K562 (cell line): Measurements from ENCODE around the gene BCAS4. TPM values are rescaled to one million over a fixed set of nuclear protein-coding genes. Genes with fewer than 3 reads are reported as not detected.

Experiments
- ATAC-seq: fragments of 200-7000 bp; cut with Tn5 transposase; 3 replicates; pipeline ENCODE4 v1.9.1; 2020; ENCODE audit warnings: moderate library complexity
- BruUV-seq: library from RNA; stranded (reverse); fragments of 400-500 nt; replicated peaks from 2 replicates; lab custom pipeline; 2021; lab: Mats Ljungman, UMichigan
- CTCF ChIA-PET: fragments of 300-600 bp; formaldehyde crosslinking; extraction: SDS; loops from one replicate; lab custom pipeline; 2021; ENCODE audit warnings: low intra/inter-chr PET ratio; lab: Yijun Ruan, JAX
- POLR2A ChIA-PET: fragments of 300-600, 350-650 bp; sonication (Branson Sonifier 250); formaldehyde crosslinking; extraction: SDS; loops from one replicate; lab custom pipeline; 2021; ENCODE audit warnings: antibody characterized with exemption, inconsistent platforms; lab: Yijun Ruan, JAX
- DNase-seq, 4 experiments: peaks; one replicate each; pipeline versions ENCODE4 v3.0.0 to v3.0.0-alpha.2; 2011 to 2018; ENCODE audit warnings: low spot score in 3 of 4, mixed read lengths in 3 of 4; ENCODE audit errors: extremely low read depth in 1 of 4
- FAIRE-seq: peaks from 2 replicates; lab custom pipeline; 2011; peaks lifted over from hg19 to GRCh38; lab: Jason Lieb, UNC
- H2AFZ ChIP-seq: 2 replicates; pipeline ENCODE4 v1.6.0; 2011; ENCODE audit warnings: low read depth, low read length, control low read depth, inconsistent platforms
- H3K27ac ChIP-seq: fragments of 200-600 bp; 3 replicates; pipeline ENCODE4 v1.8.0; 2011; ENCODE audit warnings: low read depth, mild to moderate bottlenecking, control low read depth, inconsistent platforms, low read length, moderate library complexity, mixed read lengths; ENCODE audit errors: extremely low read depth
- H3K27me3 ChIP-seq, 2 experiments: fragments of 300-600 bp in 1 of 2; 2 replicates in 1 of 2; 3 replicates in 1 of 2; pipeline versions ENCODE4 v1.6.0 to v1.8.0; 2011; ENCODE audit warnings: inconsistent platforms in 2 of 2, low read length in 2 of 2, mild to moderate bottlenecking in 1 of 2, mixed read lengths in 1 of 2, moderate library complexity in 1 of 2; ENCODE audit not compliant: control insufficient read depth in 2 of 2, insufficient read depth in 2 of 2
- H3K36me3 ChIP-seq: fragments of 300-600 bp; 3 replicates; pipeline ENCODE4 v1.8.0; 2011; ENCODE audit warnings: mild to moderate bottlenecking, low read length, inconsistent platforms; ENCODE audit not compliant: control insufficient read depth, insufficient read depth
- H3K4me1 ChIP-seq, 2 experiments: fragments of 200-600 bp in 1 of 2; replicated peaks in 1 of 2; 2 replicates in 1 of 2; 3 replicates in 1 of 2; pipeline versions ENCODE4 v1.5.1 to v1.8.0; 2011; ENCODE audit warnings: inconsistent platforms in 2 of 2, low read length in 2 of 2, mild to moderate bottlenecking in 1 of 2, mixed read lengths in 1 of 2, moderate library complexity in 1 of 2; ENCODE audit not compliant: control insufficient read depth in 2 of 2, insufficient read depth in 2 of 2
- H3K4me2 ChIP-seq: 2 replicates; pipeline ENCODE4 v1.6.1; 2011; ENCODE audit warnings: low read length, control low read depth, inconsistent platforms, mixed read lengths; ENCODE audit not compliant: insufficient read depth
- H3K4me3 ChIP-seq: fragments of 200-600 bp; sonication (generic), shearing (Covaris generic); 2 replicates; pipeline ENCODE4 v1.5.1; 2016; ENCODE audit warnings: control low read depth, inconsistent platforms
- H3K79me2 ChIP-seq: fragments of 200-600 bp; 3 replicates; pipeline ENCODE4 v1.8.0; 2011; ENCODE audit warnings: low read length, inconsistent platforms; ENCODE audit not compliant: control insufficient read depth, insufficient read depth
- H3K9ac ChIP-seq, 2 experiments: 2 replicates each; pipeline versions ENCODE4 v1.6.0 to v1.6.1; 2011; ENCODE audit warnings: low read depth in 2 of 2, low read length in 2 of 2, control low read depth in 1 of 2, inconsistent platforms in 1 of 2, mild to moderate bottlenecking in 1 of 2, mixed read lengths in 1 of 2; ENCODE audit not compliant: insufficient read depth in 1 of 2
- H3K9me1 ChIP-seq: one replicate; pipeline ENCODE4 v1.6.0; 2011; ENCODE audit warnings: inconsistent platforms, mild to moderate bottlenecking, low read length, moderate library complexity; ENCODE audit not compliant: control insufficient read depth, insufficient read depth
- H3K9me3 ChIP-seq: replicated peaks from 2 replicates; pipeline ENCODE4 v1.5.1; 2011; ENCODE audit warnings: low read depth, low read length, inconsistent platforms; ENCODE audit not compliant: control insufficient read depth, insufficient read depth
- H4K20me1 ChIP-seq: replicated peaks from 2 replicates; pipeline ENCODE4 v1.6.1; 2011; ENCODE audit warnings: low read length, inconsistent platforms, mixed read lengths; ENCODE audit not compliant: control insufficient read depth, insufficient read depth
- FOXA3 ChIP-seq, 2 experiments: fragments of 450-650 bp in 1 of 2; sonication (generic) in 1 of 2; formaldehyde crosslinking; IDR thresholded peaks in 1 of 2; conservative IDR thresholded peaks in 1 of 2; 2 replicates each; pipeline versions ENCODE4 v1.4.0 to v1.8.0; 2020 to 2022; ENCODE audit warnings: mild to moderate bottlenecking in 2 of 2, missing genetic modification reagents in 1 of 2
- ILK ChIP-seq: fragments of 450-650 bp; IDR thresholded peaks from 2 replicates; pipeline ENCODE4 v1.6.1; 2016; ENCODE audit warnings: missing genetic modification characterization, low read depth, mild to moderate bottlenecking, missing compliant biosample characterization, moderate library complexity, borderline replicate concordance
- PHB2 ChIP-seq: fragments of 450-650 bp; IDR thresholded peaks from 2 replicates; pipeline ENCODE4 v1.6.1; 2017; ENCODE audit warnings: low read depth
- SMAD2 ChIP-seq: fragments of 150-350 bp; IDR thresholded peaks from 2 replicates; pipeline ENCODE4 v1.6.1; 2014; ENCODE audit warnings: low read depth, mild to moderate bottlenecking, low read length
- STAT5B ChIP-seq: fragments of 250-450 bp; sonication (Bioruptor Pico); IDR thresholded peaks from 2 replicates; pipeline ENCODE4 v1.8.0; 2021; ENCODE audit warnings: mild to moderate bottlenecking, inconsistent platforms
- TCF3 ChIP-seq: sonication (generic); formaldehyde crosslinking; IDR thresholded peaks from 2 replicates; pipeline ENCODE4 v1.4.0; 2020; ENCODE audit warnings: mild to moderate bottlenecking, missing genetic modification reagents
- TEAD2 ChIP-seq: fragments of 450-650 bp; IDR thresholded peaks from 2 replicates; pipeline ENCODE4 v1.6.1; 2016; ENCODE audit warnings: missing genetic modification characterization, control low read depth, missing compliant biosample characterization
- ZFP36 ChIP-seq: fragments of 150-350 bp; IDR thresholded peaks from 2 replicates; pipeline ENCODE4 v1.6.1; 2018; ENCODE audit warnings: low read length, low read depth; ENCODE audit not compliant: partially characterized antibody
- ZNF41 ChIP-seq: fragments of 250-450 bp; sonication (Bioruptor Pico); conservative IDR thresholded peaks from 2 replicates; pipeline ENCODE4 v1.4.0; 2020; ENCODE audit warnings: mild to moderate bottlenecking
- WGBS: fragments of 100-300 bp; shearing (Covaris generic); methylation state at CpG from one replicate; pipeline ENCODE4 v1.1.6; 2016; ENCODE audit warnings: low coverage, mixed read lengths; ENCODE audit not compliant: insufficient coverage; ENCODE audit errors: missing lambda C conversion rate; 5-methylcytosine and 5-hydroxymethylcytosine counted together
- in situ Hi-C: fragments of 300-500 bp; cut with MboI; formaldehyde crosslinking; loops from 4 replicates; pipeline ENCODE4 v1.15.0; 2018; ENCODE audit warnings: inconsistent platforms, mixed read lengths
- intact Hi-C: fragments of 100-400 bp; cut with micrococcal nuclease; formaldehyde crosslinking; loops from 2 replicates; pipeline ENCODE4 v1.14.2; 2022
- polyA plus RNA-seq, 8 experiments: library from polyadenylated mRNA; depleted of rRNA in 4 of 8; stranded (reverse) in 5 of 8; unstranded in 3 of 8; fragments of >200 nt; fragmentation: Nextera tagmentation in 2 of 8; fragmentation: Illumina TruSeq in 1 of 8; extraction: Ambion mirVana in 2 of 8; extraction: Trizol in 1 of 8; gene quantifications; 2 replicates each; pipeline versions ENCODE4 v1.2.1 to v1.2.3, GENCODE V29; 2011 to 2014; ENCODE audit warnings: inconsistent platforms in 1 of 8, missing spikeins in 1 of 8
- total RNA-seq, 7 experiments: library from RNA; depleted of rRNA in 6 of 7; stranded (reverse); fragments of >200 nt in 6 of 7; fragmentation: Illumina TruSeq in 2 of 7; extraction: Trizol in 2 of 7; gene quantifications; 2 replicates each; pipeline versions ENCODE4 v1.2.1 to v1.2.3, GENCODE V29; 2011 to 2021; ENCODE audit warnings: low replicate concordance in 1 of 7
- TF ChIP-seq, protein P1 (sequence below), 2 experiments: fragments of 450-650 bp; IDR thresholded peaks; 2 replicates each; pipeline ENCODE4 v1.6.1; 2018; ENCODE audit warnings: mild to moderate bottlenecking in 2 of 2, low read depth in 1 of 2; ENCODE audit not compliant: partially characterized antibody in 2 of 2
- TF ChIP-seq, protein P2 (sequence below): fragments of 450-650 bp; IDR thresholded peaks from 2 replicates; pipeline ENCODE4 v1.6.1; 2017; ENCODE audit warnings: antibody characterized with exemption

Gene BCAS4
- total and polyA plus RNA-seq, 9 of the 15 experiments (the other 6 are each of a cell fraction or from before 2014, with no cell fraction given) = 0.15 to 2.3 (median 0.47) TPM

DNA sequence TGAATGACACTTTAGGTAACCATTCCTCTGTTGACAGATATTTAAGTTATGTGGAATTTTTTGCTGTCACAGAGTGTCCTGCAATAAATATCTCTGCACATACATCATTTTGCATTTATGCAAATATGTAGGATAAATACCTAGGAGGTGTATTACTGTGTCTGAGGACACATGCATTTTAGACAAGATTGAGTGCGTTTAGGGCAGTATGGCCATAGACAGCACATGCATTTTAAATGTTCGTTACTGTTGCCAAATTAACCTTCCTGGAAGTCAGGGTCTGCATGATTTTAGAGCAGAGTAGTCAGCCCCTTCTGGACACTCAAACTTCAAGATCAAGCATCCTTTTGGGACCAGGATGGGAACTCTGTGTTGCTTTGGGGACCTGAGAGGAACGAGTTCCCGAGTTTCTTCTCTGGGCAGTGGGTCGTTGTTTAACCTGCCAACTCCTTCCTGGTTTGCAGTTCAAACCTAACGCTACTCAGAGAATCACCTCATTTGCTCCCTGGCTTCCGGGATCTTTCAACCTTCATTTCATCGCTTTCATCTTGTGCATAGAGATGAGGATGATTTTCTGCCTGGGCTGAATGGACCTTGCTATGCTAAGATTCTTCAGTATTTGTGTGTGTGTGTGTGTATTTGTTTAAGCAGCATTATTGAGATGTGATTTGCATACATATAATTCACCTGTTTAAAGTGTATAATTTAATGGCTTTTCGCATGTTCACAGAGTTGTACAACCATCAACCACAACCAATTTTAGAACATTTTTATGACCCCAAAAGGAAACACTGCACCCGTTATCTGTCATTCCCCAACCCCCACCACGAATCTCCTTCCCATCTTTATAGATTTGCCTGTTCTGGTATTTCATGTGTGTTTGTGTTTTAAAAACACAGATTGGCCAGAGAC, 9.8 kb downstream of the BCAS4 start:
- DNase-seq = no peak
- in situ Hi-C loops (no loop called here), intact Hi-C loops (no loop called here)
- peak overlapping the region; percentile 74 for H2AFZ ChIP-seq
- no peaks in the 10 kb centered on the region for H3K79me2 ChIP-seq
- H3K9me3 ChIP-seq = no peaks in the 10 kb centered on the region
- no peaks in the 10 kb centered on the region for H3K9me1 ChIP-seq
- peaks cover 0 to 8% of the 10 kb centered on the region in 2 experiments; a peak in 4 of 5 replicates for H3K4me1 ChIP-seq
- BruUV-seq = no TSS peak
- ChIA-PET CTCF (no interaction called here), POLR2A (interaction anchor here (0.6 kb wide), 2 partner anchors 50 to 362 kb away, joined by 3 to 4 read pairs; no protein-coding TSS in a partner anchor)
- H3K36me3 ChIP-seq = no peaks in the 10 kb centered on the region
- no peak overlapping the region for H3K4me2 ChIP-seq
- H3K27ac ChIP-seq = no peak overlapping the region
- H3K27me3 ChIP-seq = peaks cover 6 to 19% of the 10 kb centered on the region in 2 experiments; a peak in 3 of 5 replicates
- no peaks in the 10 kb centered on the region; the same call in 1 of the 2 replicates for H4K20me1 ChIP-seq
- no peak for FAIRE-seq
- WGBS = 17% methylated on average over 11 of the region's 11 CpGs
- no peak for ATAC-seq
- H3K4me3 ChIP-seq = no peak overlapping the region
- H3K9ac ChIP-seq = no peak overlapping the region; a peak in 1 of 4 replicates
- TF ChIP-seq SMAD2 = no peak
- no peak for TF ChIP-seq ZFP36
- no peak for TF ChIP-seq FOXA3 (CRISPR knock-in tag; conservative IDR thresholded peaks at IDR 0.05 in 1 of 2, IDR thresholded peaks at IDR 0.05 in 1 of 2)
- TF ChIP-seq, protein P1, sequence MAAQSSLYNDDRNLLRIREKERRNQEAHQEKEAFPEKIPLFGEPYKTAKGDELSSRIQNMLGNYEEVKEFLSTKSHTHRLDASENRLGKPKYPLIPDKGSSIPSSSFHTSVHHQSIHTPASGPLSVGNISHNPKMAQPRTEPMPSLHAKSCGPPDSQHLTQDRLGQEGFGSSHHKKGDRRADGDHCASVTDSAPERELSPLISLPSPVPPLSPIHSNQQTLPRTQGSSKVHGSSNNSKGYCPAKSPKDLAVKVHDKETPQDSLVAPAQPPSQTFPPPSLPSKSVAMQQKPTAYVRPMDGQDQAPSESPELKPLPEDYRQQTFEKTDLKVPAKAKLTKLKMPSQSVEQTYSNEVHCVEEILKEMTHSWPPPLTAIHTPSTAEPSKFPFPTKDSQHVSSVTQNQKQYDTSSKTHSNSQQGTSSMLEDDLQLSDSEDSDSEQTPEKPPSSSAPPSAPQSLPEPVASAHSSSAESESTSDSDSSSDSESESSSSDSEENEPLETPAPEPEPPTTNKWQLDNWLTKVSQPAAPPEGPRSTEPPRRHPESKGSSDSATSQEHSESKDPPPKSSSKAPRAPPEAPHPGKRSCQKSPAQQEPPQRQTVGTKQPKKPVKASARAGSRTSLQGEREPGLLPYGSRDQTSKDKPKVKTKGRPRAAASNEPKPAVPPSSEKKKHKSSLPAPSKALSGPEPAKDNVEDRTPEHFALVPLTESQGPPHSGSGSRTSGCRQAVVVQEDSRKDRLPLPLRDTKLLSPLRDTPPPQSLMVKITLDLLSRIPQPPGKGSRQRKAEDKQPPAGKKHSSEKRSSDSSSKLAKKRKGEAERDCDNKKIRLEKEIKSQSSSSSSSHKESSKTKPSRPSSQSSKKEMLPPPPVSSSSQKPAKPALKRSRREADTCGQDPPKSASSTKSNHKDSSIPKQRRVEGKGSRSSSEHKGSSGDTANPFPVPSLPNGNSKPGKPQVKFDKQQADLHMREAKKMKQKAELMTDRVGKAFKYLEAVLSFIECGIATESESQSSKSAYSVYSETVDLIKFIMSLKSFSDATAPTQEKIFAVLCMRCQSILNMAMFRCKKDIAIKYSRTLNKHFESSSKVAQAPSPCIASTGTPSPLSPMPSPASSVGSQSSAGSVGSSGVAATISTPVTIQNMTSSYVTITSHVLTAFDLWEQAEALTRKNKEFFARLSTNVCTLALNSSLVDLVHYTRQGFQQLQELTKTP (IDR thresholded peaks at IDR 0.05; ENCODE audit: low read depth in 1 of 2, partially characterized antibody in 2 of 2) = peak in 1 of 2 experiments; percentile 74
- no peak for TF ChIP-seq TEAD2 (tag)
- TF ChIP-seq TCF3 (CRISPR knock-in tag) = no peak
- TF ChIP-seq STAT5B = no peak
- no peak for TF ChIP-seq ZNF41 (CRISPR knock-in tag)
- TF ChIP-seq, protein P2, sequence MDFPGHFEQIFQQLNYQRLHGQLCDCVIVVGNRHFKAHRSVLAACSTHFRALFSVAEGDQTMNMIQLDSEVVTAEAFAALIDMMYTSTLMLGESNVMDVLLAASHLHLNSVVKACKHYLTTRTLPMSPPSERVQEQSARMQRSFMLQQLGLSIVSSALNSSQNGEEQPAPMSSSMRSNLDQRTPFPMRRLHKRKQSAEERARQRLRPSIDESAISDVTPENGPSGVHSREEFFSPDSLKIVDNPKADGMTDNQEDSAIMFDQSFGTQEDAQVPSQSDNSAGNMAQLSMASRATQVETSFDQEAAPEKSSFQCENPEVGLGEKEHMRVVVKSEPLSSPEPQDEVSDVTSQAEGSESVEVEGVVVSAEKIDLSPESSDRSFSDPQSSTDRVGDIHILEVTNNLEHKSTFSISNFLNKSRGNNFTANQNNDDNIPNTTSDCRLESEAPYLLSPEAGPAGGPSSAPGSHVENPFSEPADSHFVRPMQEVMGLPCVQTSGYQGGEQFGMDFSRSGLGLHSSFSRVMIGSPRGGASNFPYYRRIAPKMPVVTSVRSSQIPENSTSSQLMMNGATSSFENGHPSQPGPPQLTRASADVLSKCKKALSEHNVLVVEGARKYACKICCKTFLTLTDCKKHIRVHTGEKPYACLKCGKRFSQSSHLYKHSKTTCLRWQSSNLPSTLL = no peak
- no peak for TF ChIP-seq ILK
- no peak for TF ChIP-seq PHB2
